Fibroblast of lung (primary cell): Measurements from ENCODE around the gene CAPZB. TPM values are rescaled to one million over a fixed set of nuclear protein-coding genes. Genes with fewer than 3 reads are reported as not detected.

Experiments used
- DNase-seq, 2 donors: peaks; one replicate each; pipeline versions ENCODE4 v3.0.0 to v3.0.0-alpha.2; 2010; ENCODE audit warnings: low read depth in 2 of 2
- H2AFZ ChIP-seq: 2 replicates; pipeline ENCODE4 v1.5.1; 2012; ENCODE audit warnings: low read length, control low read depth, inconsistent platforms
- H3K27ac ChIP-seq: 2 replicates; pipeline ENCODE4 v1.5.1; 2011; ENCODE audit warnings: low read length, control low read depth; ENCODE audit not compliant: insufficient read depth
- H3K27me3 ChIP-seq: 2 replicates; pipeline ENCODE4 v1.5.1; 2011; ENCODE audit warnings: mild to moderate bottlenecking, low read length; ENCODE audit not compliant: control insufficient read depth, insufficient read depth
- H3K36me3 ChIP-seq: 2 replicates; pipeline ENCODE4 v1.5.1; 2011; ENCODE audit warnings: low read length; ENCODE audit not compliant: control insufficient read depth, insufficient read depth
- H3K4me1 ChIP-seq: 2 replicates; pipeline ENCODE4 v1.5.1; 2011; ENCODE audit warnings: low read length; ENCODE audit not compliant: control insufficient read depth, insufficient read depth; ENCODE audit errors: extremely low read depth
- H3K4me2 ChIP-seq: 2 replicates; pipeline ENCODE4 v1.5.1; 2011; ENCODE audit warnings: low read length, control low read depth; ENCODE audit not compliant: insufficient read depth; ENCODE audit errors: extremely low read depth
- H3K4me3 ChIP-seq, 4 experiments: fragments of 200-600 bp in 1 of 4; sonication (generic) in 1 of 4; replicated peaks in 1 of 4; 2 replicates each; pipeline ENCODE4 v1.5.1; 2011 to 2016; ENCODE audit warnings: low read length in 4 of 4, low read depth in 3 of 4, mild to moderate bottlenecking in 3 of 4, control low read depth in 2 of 4, inconsistent platforms in 1 of 4, mixed read lengths in 1 of 4; ENCODE audit not compliant: insufficient read depth in 1 of 4; ENCODE audit errors: control extremely low read depth in 1 of 4
- H3K79me2 ChIP-seq: 2 replicates; pipeline ENCODE4 v1.5.1; 2012; ENCODE audit warnings: mild to moderate bottlenecking, low read length, inconsistent platforms; ENCODE audit not compliant: control insufficient read depth, insufficient read depth
- H3K9ac ChIP-seq: 2 replicates; pipeline ENCODE4 v1.5.1; 2011; ENCODE audit warnings: mild to moderate bottlenecking, low read length, control low read depth; ENCODE audit not compliant: insufficient read depth
- H3K9me3 ChIP-seq: 2 replicates; pipeline ENCODE4 v1.5.1; 2012; ENCODE audit warnings: low read depth, low read length; ENCODE audit not compliant: control insufficient read depth, insufficient read depth
- H4K20me1 ChIP-seq: 2 replicates; pipeline ENCODE4 v1.5.1; 2011; ENCODE audit warnings: low read length; ENCODE audit not compliant: control insufficient read depth, insufficient read depth; ENCODE audit errors: extremely low read depth
- EZH2 ChIP-seq: IDR thresholded peaks from 2 replicates; pipeline ENCODE4 v1.5.1; 2012; ENCODE audit warnings: low read length, control low read depth, mild to moderate bottlenecking; ENCODE audit errors: missing control alignments
- polyA plus RNA-seq, 2 donors: library from polyadenylated mRNA; depleted of rRNA in 1 of 2; stranded (reverse) in 1 of 2; unstranded in 1 of 2; fragments of >200 nt; gene quantifications; 2 replicates each; pipeline ENCODE4 v1.2.1, GENCODE V29; 2011 to 2012; ENCODE audit warnings: missing spikeins in 1 of 2
- total RNA-seq: library from RNA; depleted of rRNA; stranded (reverse); fragments of >200 nt; gene quantifications from 2 replicates; pipeline ENCODE4 v1.2.1, GENCODE V29; 2014
- TF ChIP-seq, protein P1 (sequence below), 2 donors: IDR thresholded peaks in 1 of 2; conservative IDR thresholded peaks in 1 of 2; 1 replicate in 1 of 2; 2 replicates in 1 of 2; pipeline ENCODE4 v1.5.1; 2011 to 2012; ENCODE audit warnings: low read length in 2 of 2, control low read depth in 1 of 2, inconsistent platforms in 1 of 2, low read depth in 1 of 2, mild to moderate bottlenecking in 1 of 2

Gene CAPZB
- total and polyA plus RNA-seq, 2 donors (not counting 1 experiment from before 2014, with no cell fraction given) = 104 to 495 TPM

DNA sequence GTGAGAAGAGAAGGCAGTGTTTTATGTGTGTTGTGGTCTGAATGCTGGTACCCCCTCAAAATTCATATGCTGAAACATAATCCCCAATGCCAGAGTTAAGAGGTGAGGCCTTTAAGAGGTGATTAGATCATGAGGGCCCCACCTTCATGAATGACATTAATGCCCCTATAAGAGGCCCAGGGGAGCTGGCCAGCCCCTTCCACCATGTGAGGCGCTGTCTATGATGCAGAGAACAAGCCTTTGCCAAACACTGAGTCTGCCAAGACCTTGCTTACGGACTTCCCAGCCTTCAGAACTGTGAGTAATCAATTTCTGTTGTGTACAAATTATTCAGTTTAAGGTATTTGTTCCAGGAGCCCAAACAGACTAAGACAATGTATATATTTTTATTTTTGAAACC, 20.2 kb downstream of the CAPZB start:
- no peak for TF ChIP-seq EZH2
- TF ChIP-seq, protein P1, sequence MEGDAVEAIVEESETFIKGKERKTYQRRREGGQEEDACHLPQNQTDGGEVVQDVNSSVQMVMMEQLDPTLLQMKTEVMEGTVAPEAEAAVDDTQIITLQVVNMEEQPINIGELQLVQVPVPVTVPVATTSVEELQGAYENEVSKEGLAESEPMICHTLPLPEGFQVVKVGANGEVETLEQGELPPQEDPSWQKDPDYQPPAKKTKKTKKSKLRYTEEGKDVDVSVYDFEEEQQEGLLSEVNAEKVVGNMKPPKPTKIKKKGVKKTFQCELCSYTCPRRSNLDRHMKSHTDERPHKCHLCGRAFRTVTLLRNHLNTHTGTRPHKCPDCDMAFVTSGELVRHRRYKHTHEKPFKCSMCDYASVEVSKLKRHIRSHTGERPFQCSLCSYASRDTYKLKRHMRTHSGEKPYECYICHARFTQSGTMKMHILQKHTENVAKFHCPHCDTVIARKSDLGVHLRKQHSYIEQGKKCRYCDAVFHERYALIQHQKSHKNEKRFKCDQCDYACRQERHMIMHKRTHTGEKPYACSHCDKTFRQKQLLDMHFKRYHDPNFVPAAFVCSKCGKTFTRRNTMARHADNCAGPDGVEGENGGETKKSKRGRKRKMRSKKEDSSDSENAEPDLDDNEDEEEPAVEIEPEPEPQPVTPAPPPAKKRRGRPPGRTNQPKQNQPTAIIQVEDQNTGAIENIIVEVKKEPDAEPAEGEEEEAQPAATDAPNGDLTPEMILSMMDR (conservative IDR thresholded peaks at IDR 0.05 in 1 of 2, IDR thresholded peaks at IDR 0.05 in 1 of 2; ENCODE audit: low read depth in 1 of 2, low read length in 2 of 2) = no peak
- Histone ChIP-seq H3K4me3 (no peak overlapping the region), H3K27me3 (no peaks in the 10 kb centered on the region), H3K79me2 (peaks cover 90% of the 10 kb centered on the region), H3K36me3 (peaks cover 4% of the 10 kb centered on the region), H4K20me1 (peaks cover 9% of the 10 kb centered on the region), H3K4me2 (no peak overlapping the region), H3K4me1 (peaks cover 26% of the 10 kb centered on the region), H3K9me3 (no peaks in the 10 kb centered on the region), H3K9ac (no peak overlapping the region), H3K27ac (no peak overlapping the region), H2AFZ (no peak overlapping the region)
- DNase-seq = peak; percentile 54 to 74

DNA sequence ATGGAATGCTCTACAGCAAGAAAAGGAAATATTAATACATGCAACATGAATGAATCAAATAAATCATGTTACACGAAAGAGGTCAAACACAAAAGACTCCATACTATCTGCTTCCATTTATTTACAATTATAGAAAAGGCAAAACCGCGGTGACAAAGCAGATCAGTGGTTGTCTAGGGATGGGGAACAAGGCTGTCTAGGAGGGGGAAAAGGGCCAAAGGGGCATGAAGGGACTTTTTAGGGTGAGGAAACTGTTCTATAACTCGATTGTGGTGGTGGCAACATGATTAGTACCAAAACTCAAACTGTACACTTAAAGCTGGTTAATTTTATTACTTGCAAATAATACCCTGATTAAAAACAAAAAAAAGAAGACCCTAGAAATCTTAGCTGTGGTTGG, 20.6 kb downstream of the CAPZB start:
- TF ChIP-seq, protein P1 (conservative IDR thresholded peaks at IDR 0.05 in 1 of 2, IDR thresholded peaks at IDR 0.05 in 1 of 2; ENCODE audit: low read depth in 1 of 2, low read length in 2 of 2) = no peak
- no peak for TF ChIP-seq EZH2
- no peak overlapping the region for H3K4me3 ChIP-seq
- DNase-seq = no peak
- peaks cover 90% of the 10 kb centered on the region for H3K79me2 ChIP-seq
- peaks cover 25% of the 10 kb centered on the region for H3K4me1 ChIP-seq
- no peak overlapping the region for H3K27ac ChIP-seq
- peaks cover 9% of the 10 kb centered on the region for H4K20me1 ChIP-seq
- H3K9me3 ChIP-seq = no peaks in the 10 kb centered on the region
- no peak overlapping the region for H2AFZ ChIP-seq
- H3K4me2 ChIP-seq = no peak overlapping the region
- no peak overlapping the region for H3K9ac ChIP-seq
- peaks cover 4% of the 10 kb centered on the region for H3K36me3 ChIP-seq
- no peaks in the 10 kb centered on the region for H3K27me3 ChIP-seq

DNA sequence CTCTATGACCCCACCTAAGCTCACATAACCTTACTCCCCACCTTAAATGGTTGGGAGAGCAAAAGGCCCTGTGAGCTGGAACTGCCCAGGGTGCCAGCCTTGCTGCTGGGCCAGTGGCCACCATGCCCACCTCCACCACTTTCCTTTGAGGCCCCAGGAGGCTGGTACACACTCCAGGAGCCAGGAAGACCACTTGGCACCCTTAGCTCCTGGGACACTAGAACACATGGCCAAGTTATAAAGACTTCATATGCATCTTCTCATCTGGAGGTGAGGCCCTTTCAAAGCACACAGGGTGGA, 21.9 kb downstream of the CAPZB start:
- Histone ChIP-seq H3K36me3 (peaks cover 4% of the 10 kb centered on the region), H4K20me1 (peaks cover 9% of the 10 kb centered on the region), H3K9me3 (no peaks in the 10 kb centered on the region), H3K4me3 (no peak overlapping the region), H3K4me1 (peaks cover 13% of the 10 kb centered on the region), H3K27me3 (no peaks in the 10 kb centered on the region), H3K79me2 (peaks cover 90% of the 10 kb centered on the region), H2AFZ (no peak overlapping the region), H3K9ac (no peak overlapping the region), H3K4me2 (no peak overlapping the region), H3K27ac (no peak overlapping the region)
- TF ChIP-seq, protein P1 (conservative IDR thresholded peaks at IDR 0.05 in 1 of 2, IDR thresholded peaks at IDR 0.05 in 1 of 2; ENCODE audit: low read depth in 1 of 2, low read length in 2 of 2) = no peak
- TF ChIP-seq EZH2 = no peak
- DNase-seq = no peak
